ENCODE data around the gene TBC1D5.

Gene TBC1D5

GRCh38 chr3:17479681-17480405 lies 262.6 kb downstream of the TBC1D5 start:
- DNase-seq (ENCODE audit: low spot score): no peak

- DNase-seq (ENCODE audit: low spot score): peak; percentile 11
These were observed 263.8 kb downstream of the TBC1D5 start for GRCh38 chr3:17478673-17479072.

- DNase-seq (ENCODE audit: low spot score): no peak
These were observed 268.7 kb downstream of the TBC1D5 start for GRCh38 chr3:17473761-17474160.

- no peak for DNase-seq (ENCODE audit: low spot score)
These were observed 272.5 kb downstream of the TBC1D5 start for GRCh38 chr3:17469954-17470353.

- no peak for DNase-seq (ENCODE audit: low spot score)
These were observed 272.9 kb downstream of the TBC1D5 start for GRCh38 chr3:17469520-17469919.

- DNase-seq (ENCODE audit: low spot score): no peak
These were observed 276.4 kb downstream of the TBC1D5 start for GRCh38 chr3:17466028-17466427.

GRCh38 chr3:17459470-17459993 lies 282.9 kb downstream of the TBC1D5 start:
- DNase-seq (ENCODE audit: low spot score): no peak

GRCh38 chr3:17456650-17457049 lies 285.8 kb downstream of the TBC1D5 start:
- no peak for DNase-seq (ENCODE audit: low spot score)

GRCh38 chr3:17456046-17456445 lies 286.4 kb downstream of the TBC1D5 start:
- no peak for DNase-seq (ENCODE audit: low spot score)

GRCh38 chr3:17444865-17445264 lies 297.6 kb downstream of the TBC1D5 start:
- no peak for DNase-seq (ENCODE audit: low spot score)

GRCh38 chr3:17443142-17443541 lies 299.3 kb downstream of the TBC1D5 start:
- no peak for DNase-seq (ENCODE audit: low spot score)

GRCh38 chr3:17442332-17443049 lies 299.9 kb downstream of the TBC1D5 start:
- DNase-seq (ENCODE audit: low spot score): no peak

- DNase-seq (ENCODE audit: low spot score): no peak
These were observed 308.6 kb downstream of the TBC1D5 start for GRCh38 chr3:17433876-17434275.

GRCh38 chr3:17432236-17432635 lies 310.2 kb downstream of the TBC1D5 start:
- peak; percentile 11 for DNase-seq (ENCODE audit: low spot score)

- DNase-seq (ENCODE audit: low spot score): peak; percentile 24
These were observed 310.9 kb downstream of the TBC1D5 start for GRCh38 chr3:17431484-17432045.

- peak; percentile 12 for DNase-seq (ENCODE audit: low spot score)
These were observed 311.4 kb downstream of the TBC1D5 start for GRCh38 chr3:17431004-17431403.

- DNase-seq (ENCODE audit: low spot score): no peak
These were observed 311.8 kb downstream of the TBC1D5 start for GRCh38 chr3:17430582-17430981.

GRCh38 chr3:17423786-17424536 lies 318.5 kb downstream of the TBC1D5 start:
- DNase-seq (ENCODE audit: low spot score): peak; percentile 25

- no peak for DNase-seq (ENCODE audit: low spot score)
These were observed 319.8 kb downstream of the TBC1D5 start for GRCh38 chr3:17422636-17423035.

GRCh38 chr3:17420668-17421067 lies 321.8 kb downstream of the TBC1D5 start:
- DNase-seq (ENCODE audit: low spot score): no peak

- DNase-seq (ENCODE audit: low spot score): peak; percentile 47
These were observed 329.4 kb downstream of the TBC1D5 start for GRCh38 chr3:17412950-17413530.

Data from AG20443 (cell line).